HUES6 (cell line): ENCODE measurements around the gene RNF112.
A peak's percentile ranks its signal among the peaks of the same experiment; 100 is the strongest.
"Not testable (repeated sequence)": the region's sequence is repeated elsewhere in the genome, so short reads cannot be mapped to it uniquely, and the experiment has no call there.

Source experiments
- H3K27ac ChIP-seq: 2 replicates; pipeline ENCODE4 v1.7.0; 2013; ENCODE audit warnings: low read depth, mild to moderate bottlenecking, low read length, inconsistent platforms
- H3K27me3 ChIP-seq: 2 replicates; pipeline ENCODE4 v1.6.1; 2013; ENCODE audit warnings: low read length; ENCODE audit not compliant: control insufficient read depth, insufficient read depth
- H3K36me3 ChIP-seq: 2 replicates; pipeline ENCODE4 v1.6.1; 2013; ENCODE audit warnings: low read length; ENCODE audit not compliant: control insufficient read depth, insufficient read depth
- H3K4me1 ChIP-seq: 2 replicates; pipeline ENCODE4 v1.6.1; 2013; ENCODE audit warnings: low read length; ENCODE audit not compliant: control insufficient read depth, insufficient read depth
- H3K4me3 ChIP-seq: 2 replicates; pipeline ENCODE4 v1.5.1; 2013; ENCODE audit warnings: low read depth, low read length
- H3K9ac ChIP-seq: one replicate; pipeline ENCODE4 v1.6.1; 2013; ENCODE audit warnings: mild to moderate bottlenecking, low read length
- H3K9me3 ChIP-seq: 2 replicates; pipeline ENCODE4 v1.6.1; 2013; ENCODE audit warnings: low read depth, low read length; ENCODE audit not compliant: control insufficient read depth, insufficient read depth

RNF112 gene

GRCh38 chr17:19442731-19443130, 31.7 kb downstream of the RNF112 start:
- H3K27ac ChIP-seq, result no peak overlapping the region
- H3K9ac ChIP-seq, result no peak overlapping the region
- no peaks in the 10 kb centered on the region for H3K36me3 ChIP-seq
- H3K4me3 ChIP-seq, result no peak overlapping the region
- peaks cover 38% of the 10 kb centered on the region for H3K9me3 ChIP-seq
- no peaks in the 10 kb centered on the region for H3K27me3 ChIP-seq
- H3K4me1 ChIP-seq, result peaks cover 4% of the 10 kb centered on the region

- peaks cover 38% of the 10 kb centered on the region for H3K9me3 ChIP-seq
- no peaks in the 10 kb centered on the region for H3K36me3 ChIP-seq
- H3K4me3 ChIP-seq, result no peak overlapping the region
- no peaks in the 10 kb centered on the region for H3K27me3 ChIP-seq
- H3K27ac ChIP-seq, result no peak overlapping the region
- H3K4me1 ChIP-seq, result peaks cover 4% of the 10 kb centered on the region
- no peak overlapping the region for H3K9ac ChIP-seq
Measured at GRCh38 chr17:19443148-19443547, 32.1 kb downstream of the RNF112 start.

GRCh38 chr17:19445105-19445504, 34.1 kb downstream of the RNF112 start:
- peaks cover 42% of the 10 kb centered on the region for H3K9me3 ChIP-seq
- no peak overlapping the region for H3K9ac ChIP-seq
- H3K36me3 ChIP-seq, result no peaks in the 10 kb centered on the region
- no peak overlapping the region for H3K4me3 ChIP-seq
- H3K27ac ChIP-seq, result no peak overlapping the region
- H3K27me3 ChIP-seq, result no peaks in the 10 kb centered on the region
- H3K4me1 ChIP-seq, result peaks cover 4% of the 10 kb centered on the region

- not testable (repeated sequence) for H3K36me3 ChIP-seq, H3K4me1 ChIP-seq, H3K4me3 ChIP-seq, H3K27ac ChIP-seq, H3K27me3 ChIP-seq, H3K9ac ChIP-seq
- H3K9me3 ChIP-seq, result peaks cover 37% of the 10 kb centered on the region
Measured at GRCh38 chr17:19446577-19446976, 35.5 kb downstream of the RNF112 start.

GRCh38 chr17:19447085-19447583, 36.1 kb downstream of the RNF112 start:
- Histone ChIP-seq H3K9ac (peak overlapping the region; percentile 23), H3K36me3 (no peaks in the 10 kb centered on the region), H3K4me3 (no peak overlapping the region), H3K27me3 (no peaks in the 10 kb centered on the region), H3K9me3 (peaks cover 37% of the 10 kb centered on the region), H3K4me1 (peaks cover 4% of the 10 kb centered on the region), H3K27ac (no peak overlapping the region; the same call in 1 of the 2 replicates)

GRCh38 chr17:19448341-19449268, 37.6 kb downstream of the RNF112 start:
- no peaks in the 10 kb centered on the region for H3K27me3 ChIP-seq
- no peak overlapping the region for H3K4me3 ChIP-seq
- no peak overlapping the region for H3K27ac ChIP-seq

GRCh38 chr17:19449656-19450055, 38.6 kb downstream of the RNF112 start:
- Histone ChIP-seq H3K36me3 (no peaks in the 10 kb centered on the region), H3K4me3 (no peak overlapping the region), H3K9me3 (peaks cover 14% of the 10 kb centered on the region), H3K27ac (no peak overlapping the region), H3K27me3 (no peaks in the 10 kb centered on the region), H3K4me1 (peaks cover 18% of the 10 kb centered on the region), H3K9ac (no peak overlapping the region)

More at GRCh38 chr17:19448341-19449268, 37.6 kb downstream of the RNF112 start:
- Histone ChIP-seq H3K9ac (no peak overlapping the region), H3K36me3 (no peaks in the 10 kb centered on the region), H3K4me1 (peaks cover 8% of the 10 kb centered on the region), H3K9me3 (peaks cover 24% of the 10 kb centered on the region)

- Histone ChIP-seq H3K4me1 (peaks cover 44% of the 10 kb centered on the region), H3K36me3 (no peaks in the 10 kb centered on the region), H3K4me3 (no peak overlapping the region), H3K27me3 (no peaks in the 10 kb centered on the region), H3K9me3 (0 out of 2 replicates have a peak, but pooled peaks cover 5% of the 10 kb centered on the region), H3K27ac (no peak overlapping the region), H3K9ac (no peak overlapping the region)
Measured at GRCh38 chr17:19453296-19453695, 42.3 kb downstream of the RNF112 start.

GRCh38 chr17:19454074-19454473, 43.0 kb downstream of the RNF112 start:
- Histone ChIP-seq H3K9ac (no peak overlapping the region), H3K9me3 (0 out of 2 replicates have a peak, but pooled peaks cover 5% of the 10 kb centered on the region), H3K27me3 (no peaks in the 10 kb centered on the region), H3K36me3 (no peaks in the 10 kb centered on the region), H3K27ac (no peak overlapping the region), H3K4me1 (peaks cover 48% of the 10 kb centered on the region), H3K4me3 (no peak overlapping the region)

- peaks cover 69% of the 10 kb centered on the region for H3K4me1 ChIP-seq
- H3K9ac ChIP-seq, result peak overlapping the region; percentile 90
- H3K4me3 ChIP-seq, result no peak overlapping the region
- no peaks in the 10 kb centered on the region for H3K27me3 ChIP-seq
- no peaks in the 10 kb centered on the region for H3K36me3 ChIP-seq
- H3K27ac ChIP-seq, result peak overlapping the region; percentile 95; the same call in 1 of the 2 replicates
- no peaks in the 10 kb centered on the region for H3K9me3 ChIP-seq
Measured at GRCh38 chr17:19456016-19456927, 45.2 kb downstream of the RNF112 start.
